ENCODE results near the gene KLHL2. TPM values are rescaled to one million over a fixed set of nuclear protein-coding genes. Genes with fewer than 3 reads are reported as not detected.
"Not testable (repeated sequence)": the region's sequence is repeated elsewhere in the genome, so short reads cannot be mapped to it uniquely, and the experiment has no call there.

Gene KLHL2, protein sequence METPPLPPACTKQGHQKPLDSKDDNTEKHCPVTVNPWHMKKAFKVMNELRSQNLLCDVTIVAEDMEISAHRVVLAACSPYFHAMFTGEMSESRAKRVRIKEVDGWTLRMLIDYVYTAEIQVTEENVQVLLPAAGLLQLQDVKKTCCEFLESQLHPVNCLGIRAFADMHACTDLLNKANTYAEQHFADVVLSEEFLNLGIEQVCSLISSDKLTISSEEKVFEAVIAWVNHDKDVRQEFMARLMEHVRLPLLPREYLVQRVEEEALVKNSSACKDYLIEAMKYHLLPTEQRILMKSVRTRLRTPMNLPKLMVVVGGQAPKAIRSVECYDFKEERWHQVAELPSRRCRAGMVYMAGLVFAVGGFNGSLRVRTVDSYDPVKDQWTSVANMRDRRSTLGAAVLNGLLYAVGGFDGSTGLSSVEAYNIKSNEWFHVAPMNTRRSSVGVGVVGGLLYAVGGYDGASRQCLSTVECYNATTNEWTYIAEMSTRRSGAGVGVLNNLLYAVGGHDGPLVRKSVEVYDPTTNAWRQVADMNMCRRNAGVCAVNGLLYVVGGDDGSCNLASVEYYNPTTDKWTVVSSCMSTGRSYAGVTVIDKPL
- 10 to 100 TPM in 1 of 2 donors, 1 to 10 TPM in 1; 8.9 to 12.8 TPM for total RNA-seq
- long read RNA-seq, transcript KLHL2-201 (15 exons, 3,134 nt), result major isoform, 25 of 38 reads
- long read RNA-seq, partial matches to known transcripts, result 4 of 38 reads
- long read RNA-seq, other reads (novel, unspliced or antisense), result 9 of 38 reads

DNA sequence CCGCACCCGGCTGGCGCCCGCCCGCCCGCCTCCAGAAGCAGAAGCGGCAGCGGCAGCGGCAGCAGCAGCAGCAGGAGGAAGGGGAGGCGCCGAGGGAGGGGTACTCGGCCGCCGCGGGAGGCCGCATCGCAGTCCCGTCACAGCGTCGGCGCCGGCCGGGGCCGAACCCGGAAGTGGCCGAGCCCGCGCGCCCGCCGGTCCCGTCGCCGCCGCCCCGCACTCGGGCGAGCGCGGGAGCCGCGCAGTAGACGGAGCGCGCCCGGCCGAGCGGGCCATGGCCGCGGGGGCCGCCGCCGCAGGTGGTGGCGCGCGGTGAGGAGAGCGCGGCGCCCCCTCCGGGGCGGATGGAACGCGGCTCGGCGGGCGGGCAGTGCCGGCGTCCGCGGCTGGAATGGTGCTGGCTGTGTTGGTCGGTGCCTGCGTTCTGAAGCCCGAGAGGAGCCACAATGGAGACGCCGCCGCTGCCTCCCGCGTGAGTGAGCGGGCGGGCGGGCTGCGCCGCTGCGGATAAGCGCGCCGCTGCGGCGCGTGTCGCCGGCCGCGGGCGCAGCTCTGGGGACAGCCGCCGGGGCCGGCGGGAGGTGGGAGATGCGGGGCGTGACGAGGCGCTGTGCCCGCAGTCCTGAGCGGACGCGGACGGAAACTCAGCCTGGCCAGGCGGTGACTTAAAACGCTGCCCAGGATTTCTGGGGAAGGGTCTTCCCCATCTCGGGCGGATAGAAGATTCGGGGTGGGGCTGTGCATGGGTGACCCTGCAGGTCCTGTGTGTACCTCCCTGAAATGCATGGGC is at the start of gene KLHL2:
Gene KLHL2, plus strand, starts transcription at position 131 of the 790 bp plus-strand sequence. Its CDS starts 316 bp downstream, at position 447.
- ATAC-seq, result peak; percentile 98
- intact Hi-C loops (cut with DNase I, micrococcal nuclease), result loop anchor here in 1 of 2 donors (5.0 kb wide), 1 partner anchor 95 kb away; the partner anchor contains the start of gene TMEM192

DNA sequence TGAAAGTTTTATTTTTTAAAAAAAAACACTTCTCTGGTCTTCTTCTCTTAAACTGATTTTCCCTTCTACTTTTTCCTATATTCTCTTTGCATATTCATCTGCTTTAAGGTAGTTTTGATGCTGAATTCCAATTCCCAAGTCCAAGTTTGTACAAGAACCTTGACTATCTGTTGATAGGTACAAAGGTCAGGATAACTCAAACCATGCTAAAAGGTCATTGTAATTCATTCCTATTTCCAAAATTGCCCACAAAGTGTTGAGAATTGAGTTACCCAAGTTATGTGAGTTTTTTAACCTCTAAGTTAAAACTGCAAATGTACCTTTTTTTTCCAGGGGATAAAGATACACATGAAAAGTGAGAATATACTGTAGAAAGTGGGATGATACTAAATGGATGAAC is 48.6 kb upstream of the KLHL2 start:
- no peak for ATAC-seq
- intact Hi-C loops (cut with DNase I, micrococcal nuclease), result no loop called here
- no peak for DNase-seq

More for the DNA sequence above, at the start of gene KLHL2:
- DNase-seq, result peak; percentile 77 to 83

DNA sequence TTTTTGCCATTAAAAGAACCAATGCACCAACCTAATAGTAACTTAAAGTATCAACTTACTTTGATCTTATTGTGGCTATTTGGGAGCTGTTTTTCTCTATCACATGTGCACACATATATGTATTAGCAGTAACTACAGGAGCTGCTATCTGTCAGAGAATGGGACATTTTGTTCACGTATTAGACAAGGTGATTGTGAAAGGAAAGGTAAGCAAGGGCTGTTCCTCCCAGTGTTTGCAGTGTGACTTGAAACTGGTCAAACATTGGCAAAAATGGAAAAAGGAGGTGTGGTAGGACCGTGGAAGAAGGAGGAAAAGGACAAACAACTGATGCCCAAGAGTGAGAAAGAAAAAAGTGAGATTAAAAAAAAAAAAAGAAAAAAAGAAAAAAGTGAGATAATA is 43.1 kb upstream of the KLHL2 start:
- ATAC-seq (no peak), DNase-seq (no peak)
- intact Hi-C loops (cut with DNase I, micrococcal nuclease), result no loop called here

DNA sequence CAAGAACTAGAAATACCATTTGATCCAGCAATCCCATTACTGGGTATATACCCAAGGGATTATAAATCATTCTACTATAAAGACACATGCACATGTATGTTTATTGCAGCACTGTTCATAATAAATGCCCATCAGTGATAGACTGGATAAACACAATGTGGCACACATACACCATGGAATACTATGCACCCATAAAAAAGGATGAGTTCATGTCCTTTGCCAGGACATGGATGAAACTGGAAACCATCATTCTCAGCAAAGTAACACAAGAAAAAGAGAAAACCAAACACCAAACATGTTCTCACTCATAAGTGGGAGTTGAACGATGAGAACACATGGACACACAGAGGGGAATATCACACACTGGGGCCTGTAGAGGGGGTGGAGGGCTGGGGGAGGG is 40.5 kb upstream of the KLHL2 start:
- DNase-seq; ATAC-seq; intact Hi-C loops (cut with DNase I, micrococcal nuclease): not testable (repeated sequence)

DNA sequence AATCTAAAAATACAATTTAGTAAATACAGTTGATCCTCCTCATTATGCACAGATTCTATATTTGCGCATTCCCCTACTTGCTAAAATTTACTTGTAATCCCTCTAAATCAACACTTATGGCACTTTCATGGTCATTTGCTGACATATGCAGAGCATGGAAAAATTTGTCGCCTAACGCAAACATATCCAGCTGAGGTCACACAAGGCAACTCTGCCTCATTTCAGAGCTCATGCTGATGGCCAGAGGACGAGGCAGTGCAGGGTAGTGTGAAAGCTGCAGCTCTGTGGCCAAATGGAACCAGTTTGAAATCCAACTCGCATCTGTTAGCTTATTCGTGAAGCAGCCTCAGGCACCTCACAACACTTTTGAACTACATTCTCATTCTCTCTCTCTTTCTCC is 39.7 kb upstream of the KLHL2 start:
- intact Hi-C loops (cut with DNase I, micrococcal nuclease), result no loop called here
- DNase-seq (no peak), ATAC-seq (no peak)

DNA sequence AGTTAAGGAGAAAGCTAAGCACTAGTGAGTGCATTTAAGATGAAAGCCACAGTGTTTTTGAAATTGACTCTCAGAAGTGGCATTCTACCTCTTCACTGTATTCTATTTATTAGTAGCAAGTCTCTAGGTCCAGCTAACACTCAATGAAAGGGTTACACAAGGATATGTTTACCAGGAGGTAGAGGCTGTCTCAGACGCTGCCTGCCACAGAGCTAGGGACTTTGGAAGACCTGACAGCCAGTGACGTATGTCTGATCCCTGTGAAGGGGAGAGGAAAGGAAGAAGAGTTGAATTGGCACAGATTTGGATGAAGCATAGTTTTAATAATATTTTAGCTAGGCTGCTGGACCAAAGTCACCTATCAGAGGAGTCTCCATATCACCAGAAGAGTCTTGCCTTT is 36.5 kb upstream of the KLHL2 start:
- ATAC-seq, result no peak
- no peak for DNase-seq
- intact Hi-C loops (cut with DNase I, micrococcal nuclease), result no loop called here

DNA sequence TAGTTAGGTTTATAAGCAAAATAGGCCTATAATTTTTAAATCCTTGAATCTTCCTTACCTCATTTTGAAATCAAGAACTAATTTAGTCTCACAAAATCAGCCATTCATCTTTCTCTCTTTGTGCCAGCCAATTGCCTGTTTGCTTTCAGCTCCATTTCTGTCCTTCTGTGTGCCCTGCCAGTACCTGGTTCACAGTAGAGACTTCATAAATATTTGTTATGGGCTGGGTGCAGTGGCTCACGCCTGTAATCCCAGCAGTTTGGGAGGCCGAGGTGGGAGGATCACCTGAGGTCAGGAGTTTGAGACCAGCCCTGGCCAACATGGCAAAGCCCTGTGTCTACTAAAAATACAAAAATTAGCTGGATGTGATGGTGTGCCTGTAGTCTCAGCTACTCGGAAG is 31.9 kb upstream of the KLHL2 start:
- intact Hi-C loops (cut with DNase I, micrococcal nuclease); DNase-seq; ATAC-seq: not testable (repeated sequence)

DNA sequence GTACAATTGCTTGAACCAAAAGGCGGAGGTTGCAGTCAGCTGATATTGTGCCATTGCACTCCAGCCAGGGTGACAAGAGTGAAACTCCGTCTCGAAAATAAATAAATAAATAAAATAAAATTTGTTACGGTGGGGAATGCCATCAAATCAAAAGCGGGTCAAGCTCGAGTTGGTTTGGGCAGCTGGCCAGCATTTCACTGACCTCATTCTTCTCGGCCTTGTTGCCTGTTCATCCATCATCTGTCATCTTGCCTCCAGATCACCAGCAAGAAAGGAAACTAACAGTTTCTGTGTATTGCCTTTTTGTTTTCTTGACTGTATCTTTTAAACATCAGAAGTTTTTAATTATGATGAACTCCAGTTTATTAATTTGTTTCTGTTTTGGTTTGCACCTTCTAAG is 31.5 kb upstream of the KLHL2 start:
- intact Hi-C loops (cut with DNase I, micrococcal nuclease), result no loop called here
- DNase-seq, result no peak
- no peak for ATAC-seq

DNA sequence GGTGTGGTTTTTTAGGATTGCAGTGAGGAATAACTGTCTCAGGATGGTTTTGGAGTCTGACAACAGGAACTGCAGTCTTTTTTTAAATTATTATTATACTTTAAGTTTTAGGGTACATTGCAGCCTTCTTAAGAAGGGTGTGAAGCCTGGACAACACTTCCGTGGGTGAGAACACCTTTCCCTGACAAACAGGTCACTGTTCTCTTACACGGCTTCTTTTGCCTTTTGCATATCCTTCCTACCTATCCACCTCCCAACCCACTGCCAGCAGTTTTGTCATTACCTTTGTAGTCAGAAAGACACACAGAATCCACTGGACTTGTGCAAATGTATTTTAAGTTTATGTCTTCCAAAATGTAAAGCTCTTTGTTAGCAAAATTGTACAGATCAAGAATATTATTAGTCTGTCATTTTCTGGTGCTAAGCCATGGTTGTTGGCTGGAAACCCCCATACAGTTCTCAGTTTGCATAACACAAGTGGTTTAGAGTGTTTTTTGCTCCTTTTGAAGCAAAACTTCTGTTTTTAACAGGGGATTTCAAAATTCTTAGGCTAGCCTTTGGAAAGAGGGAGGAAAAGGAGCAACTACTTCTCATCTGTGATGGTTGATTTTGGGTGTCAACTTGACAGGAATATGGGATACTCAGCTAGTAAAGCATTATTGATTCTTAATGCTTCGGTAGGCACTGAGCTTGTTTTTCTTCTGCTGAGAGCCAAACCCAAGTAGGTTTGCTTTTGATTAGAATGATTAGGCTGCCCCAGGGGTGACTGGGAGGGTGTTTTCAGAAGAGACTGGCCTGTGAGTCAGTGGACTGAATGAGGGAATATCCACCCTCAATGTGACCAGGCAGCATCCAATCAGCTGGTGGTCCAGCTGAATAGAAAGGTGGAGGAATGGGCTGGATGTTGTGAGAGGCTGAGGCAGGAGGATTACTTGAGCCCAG is 29.4 kb upstream of the KLHL2 start:
- DNase-seq, result no peak
- intact Hi-C loops (cut with DNase I, micrococcal nuclease), result no loop called here
- ATAC-seq, result no peak

DNA sequence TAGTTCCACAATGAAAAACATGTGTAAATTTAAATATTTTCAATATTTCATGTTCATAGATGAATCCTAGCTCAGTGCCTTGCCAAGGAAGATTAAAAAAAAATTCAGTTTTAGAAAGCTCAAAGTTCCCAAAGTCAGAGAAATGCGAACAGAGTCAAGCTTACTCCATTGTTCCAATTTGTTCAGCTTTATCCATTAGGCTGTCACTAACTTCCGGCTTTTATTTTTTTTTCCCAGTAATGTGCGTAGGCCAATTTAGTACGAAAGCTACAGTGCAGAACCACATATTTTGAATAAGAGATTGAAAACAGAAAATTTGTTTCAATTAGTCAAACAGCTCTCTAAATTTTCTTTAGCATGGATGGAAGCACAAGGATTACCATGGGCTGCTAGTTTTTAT is 23.1 kb upstream of the KLHL2 start:
- DNase-seq (no peak), ATAC-seq (no peak)
- intact Hi-C loops (cut with DNase I, micrococcal nuclease), result no loop called here

DNA sequence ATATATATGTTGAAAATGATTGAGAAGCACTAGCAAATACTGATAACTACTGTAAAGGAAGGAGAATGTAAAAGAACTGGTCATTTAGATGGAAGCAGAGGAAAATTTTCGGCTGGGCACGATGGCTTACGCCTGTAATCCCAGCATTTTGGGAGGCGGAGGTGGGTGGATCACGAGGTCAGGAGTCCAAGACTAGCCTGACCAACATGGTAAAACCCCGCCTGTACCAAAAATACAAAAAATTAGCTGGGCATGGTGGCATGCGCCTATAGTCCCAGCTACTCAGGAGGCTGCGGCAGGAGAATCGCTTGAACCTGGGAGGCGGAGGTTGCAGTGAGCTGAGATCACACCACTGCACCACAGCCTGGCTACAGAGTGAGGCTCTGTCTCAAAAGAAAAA is 22.4 kb upstream of the KLHL2 start:
- ATAC-seq; intact Hi-C loops (cut with DNase I, micrococcal nuclease); DNase-seq: not testable (repeated sequence)

DNA sequence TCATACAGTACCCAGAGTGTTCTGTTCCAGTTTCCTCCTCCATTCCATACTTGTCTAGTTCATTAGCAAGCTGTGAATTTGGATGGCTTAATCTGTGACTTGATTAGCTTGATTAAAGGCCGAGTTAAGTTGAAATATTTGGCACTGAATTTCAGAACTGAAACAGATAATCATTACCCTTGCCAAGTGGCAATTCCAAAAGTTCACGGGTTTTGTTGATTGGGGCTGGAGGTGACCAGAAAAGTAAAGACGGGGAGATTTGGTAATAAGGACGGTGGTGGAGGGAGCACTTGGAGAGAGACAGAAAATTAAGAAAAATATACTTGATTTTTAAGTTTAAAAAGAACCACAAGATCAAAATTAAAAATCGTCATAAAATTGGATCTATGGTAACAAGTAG is 21.9 kb upstream of the KLHL2 start:
- DNase-seq (no peak), ATAC-seq (no peak)
- intact Hi-C loops (cut with DNase I, micrococcal nuclease), result no loop called here

DNA sequence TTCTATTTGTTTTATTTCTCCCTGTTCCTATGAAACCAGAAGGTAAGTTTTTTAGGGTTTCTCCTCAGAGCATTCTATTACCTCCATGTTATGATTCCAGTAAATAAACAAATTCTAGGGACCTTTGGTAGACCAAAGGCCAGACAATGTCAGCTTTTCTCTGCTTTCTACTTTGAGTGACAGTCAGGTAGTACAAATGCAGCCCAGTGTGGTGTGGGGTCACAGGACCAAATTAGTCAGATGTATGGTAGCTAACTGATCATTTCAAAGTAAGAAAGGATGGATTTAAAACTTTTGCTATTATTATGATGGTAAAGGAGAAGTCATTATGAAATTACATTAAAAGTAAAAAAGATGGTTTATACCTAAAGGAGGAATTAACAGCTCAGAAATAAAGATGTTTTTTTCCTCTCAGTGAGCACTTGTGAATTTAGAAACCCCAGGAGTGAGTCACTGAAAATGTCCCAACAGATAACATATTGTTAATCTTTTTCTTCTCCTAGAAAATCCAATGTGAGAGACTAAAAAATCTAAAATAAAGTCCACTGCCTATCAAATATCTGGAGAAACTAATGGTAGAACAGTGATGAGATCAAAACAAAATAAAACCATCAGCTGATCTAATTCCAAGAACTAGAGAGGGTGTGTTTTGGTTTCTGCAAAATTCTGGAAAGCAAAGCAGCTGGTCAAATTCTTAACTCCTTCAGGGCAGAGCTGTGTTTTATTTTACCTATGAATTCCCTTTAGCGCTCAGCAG is 16.6 kb upstream of the KLHL2 start:
- DNase-seq (no peak), ATAC-seq (no peak)
- intact Hi-C loops (cut with DNase I, micrococcal nuclease), result no loop called here

DNA sequence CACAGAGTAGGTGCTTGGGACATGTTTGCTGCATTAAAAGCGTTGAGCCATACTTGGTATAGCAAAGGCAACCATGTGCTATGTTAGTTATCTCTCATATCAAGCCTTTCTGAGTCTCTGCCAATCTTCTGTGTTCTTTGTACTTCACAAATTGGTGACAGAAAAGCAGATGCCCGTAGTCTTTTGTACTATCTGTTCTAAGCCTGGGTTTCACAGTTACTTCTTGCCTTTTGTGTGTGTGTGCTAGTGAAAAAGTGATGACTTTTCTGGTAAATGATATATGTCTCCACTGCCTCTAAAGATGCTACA is 16.1 kb upstream of the KLHL2 start:
- no peak for ATAC-seq
- intact Hi-C loops (cut with DNase I, micrococcal nuclease), result no loop called here

DNA sequence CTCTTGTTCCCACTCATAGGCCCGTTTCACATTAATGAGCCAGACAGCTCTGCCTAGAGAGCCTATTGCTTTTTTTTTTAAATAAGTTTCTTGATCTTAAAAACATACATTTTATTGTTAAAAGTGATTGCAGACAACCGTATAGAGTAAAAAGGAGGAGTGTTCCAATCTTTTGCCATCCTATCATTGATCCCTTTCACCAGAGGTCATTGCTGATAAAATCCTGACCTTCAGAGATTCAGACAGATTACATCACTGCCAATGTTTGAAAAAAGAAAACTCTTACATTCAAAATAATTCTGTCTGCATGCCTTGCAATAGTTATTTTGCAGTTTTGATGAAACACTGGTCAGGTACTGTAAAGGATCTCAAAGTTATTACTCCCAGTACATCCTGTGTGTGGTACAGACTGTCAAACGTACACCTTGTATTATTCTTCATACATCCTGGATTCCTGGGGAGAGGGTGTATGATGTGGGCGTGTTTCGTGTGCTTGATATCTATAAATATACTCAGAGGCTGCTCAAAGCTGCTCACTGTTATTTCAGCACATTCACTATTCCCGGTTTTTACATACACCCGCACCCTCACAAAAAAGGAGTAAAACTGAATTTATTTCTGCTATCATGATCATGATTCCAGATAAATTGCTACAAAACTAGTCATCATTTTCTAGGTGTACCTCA is 15.4 kb upstream of the KLHL2 start:
- intact Hi-C loops (cut with DNase I, micrococcal nuclease), result no loop called here
- DNase-seq, result no peak
- ATAC-seq, result no peak

More for the DNA sequence above, 16.1 kb upstream of the KLHL2 start:
- no peak for DNase-seq

DNA sequence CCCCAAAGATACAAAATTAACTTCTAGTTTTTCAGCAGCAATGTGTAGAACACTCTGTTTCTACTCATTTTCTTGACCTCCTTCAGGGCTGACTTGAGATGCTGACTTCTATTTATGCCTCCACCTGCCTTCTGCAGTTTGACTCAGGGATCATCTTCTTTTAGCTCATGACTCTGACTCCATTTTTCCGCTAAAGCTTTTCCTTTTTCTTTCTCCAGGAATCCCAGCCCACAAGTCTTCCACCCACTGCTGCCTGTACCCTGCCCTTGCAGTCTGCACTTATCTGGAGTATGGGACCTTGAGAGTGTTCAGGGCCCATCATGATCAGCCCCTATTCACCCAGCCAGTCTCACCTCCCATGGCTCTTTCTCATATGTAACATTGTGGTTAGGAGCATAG is 14.9 kb upstream of the KLHL2 start:
- DNase-seq (no peak), ATAC-seq (no peak)
- intact Hi-C loops (cut with DNase I, micrococcal nuclease), result no loop called here

DNA sequence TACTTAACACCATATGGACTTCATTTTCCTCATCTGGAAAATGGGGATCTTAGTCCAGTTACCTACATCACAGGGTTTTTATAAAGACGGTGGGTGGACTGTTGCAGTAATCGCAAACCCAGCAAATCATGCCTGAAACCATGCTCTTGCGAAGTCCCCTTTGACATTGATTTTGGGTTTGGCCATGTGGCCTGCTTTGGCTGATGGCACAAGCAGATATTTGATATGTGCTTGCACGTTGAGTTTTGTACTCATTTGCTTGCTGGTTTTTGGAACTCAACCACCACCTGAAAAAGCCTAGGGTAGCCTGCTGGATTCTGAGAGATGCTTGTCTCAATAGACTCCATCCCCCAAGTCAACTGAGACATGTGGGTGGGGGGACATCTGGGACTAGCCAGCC is 14.4 kb upstream of the KLHL2 start:
- intact Hi-C loops (cut with DNase I, micrococcal nuclease), result no loop called here
- ATAC-seq (no peak), DNase-seq (no peak)
